CD14-positive monocyte (primary cell): ENCODE data around the gene SATB2. TPM values are rescaled to one million over a fixed set of nuclear protein-coding genes. Genes with fewer than 3 reads are reported as not detected.

Experiments used
- DNase-seq, 3 donors: peaks; one replicate each; pipeline ENCODE4 v3.0.0-alpha.2; 2011 to 2022
- H2AFZ ChIP-seq: 2 replicates; pipeline ENCODE4 v1.6.0; 2012; ENCODE audit warnings: mild to moderate bottlenecking, low read depth, low read length, inconsistent platforms; ENCODE audit not compliant: insufficient read depth, poor library complexity, severe bottlenecking
- H3K27ac ChIP-seq, 2 donors: 1 replicate in 1 of 2; 2 replicates in 1 of 2; pipeline ENCODE4 v1.5.1; 2012 to 2013; ENCODE audit warnings: low read length in 2 of 2, control low read depth in 1 of 2, inconsistent platforms in 1 of 2, low read depth in 1 of 2, mild to moderate bottlenecking in 1 of 2
- H3K27me3 ChIP-seq, 2 donors: one replicate each; pipeline versions ENCODE4 v1.6.0 to v1.6.1; 2011 to 2013; ENCODE audit warnings: low read length in 2 of 2; ENCODE audit not compliant: control insufficient read depth in 2 of 2, insufficient read depth in 2 of 2
- H3K36me3 ChIP-seq, 2 donors: replicated peaks in 1 of 2; 1 replicate in 1 of 2; 2 replicates in 1 of 2; pipeline versions ENCODE4 v1.5.1 to v1.6.1; 2012 to 2013; ENCODE audit warnings: low read length in 2 of 2, control low read depth in 1 of 2, inconsistent platforms in 1 of 2, mild to moderate bottlenecking in 1 of 2; ENCODE audit not compliant: insufficient read depth in 2 of 2, control insufficient read depth in 1 of 2
- H3K4me1 ChIP-seq, 2 donors: 1 replicate in 1 of 2; 2 replicates in 1 of 2; pipeline versions ENCODE4 v1.5.1 to v1.6.1; 2012 to 2013; ENCODE audit warnings: low read length in 2 of 2, control low read depth in 1 of 2, inconsistent platforms in 1 of 2, mild to moderate bottlenecking in 1 of 2, moderate library complexity in 1 of 2; ENCODE audit not compliant: insufficient read depth in 2 of 2, control insufficient read depth in 1 of 2
- H3K4me2 ChIP-seq: replicated peaks from 2 replicates; pipeline ENCODE3; 2012; ENCODE audit warnings: low read length, moderate library complexity, mild to moderate bottlenecking; ENCODE audit not compliant: poor library complexity, severe bottlenecking; ENCODE audit errors: extremely low read depth
- H3K4me3 ChIP-seq, 3 experiments: fragments of 200-600 bp in 1 of 3; sonication (generic) in 1 of 3; replicated peaks in 1 of 3; 1 replicate in 2 of 3; 2 replicates in 1 of 3; pipeline ENCODE4 v1.5.1; 2011 to 2013; ENCODE audit warnings: low read length in 3 of 3, mild to moderate bottlenecking in 3 of 3, control low read depth in 2 of 3, low read depth in 2 of 3, inconsistent platforms in 1 of 3, moderate library complexity in 1 of 3
- H3K79me2 ChIP-seq: 2 replicates; pipeline ENCODE4 v1.6.0; 2012; ENCODE audit warnings: mild to moderate bottlenecking, control low read depth, inconsistent platforms, low read length, moderate library complexity; ENCODE audit not compliant: insufficient read depth
- H3K9ac ChIP-seq: 2 replicates; pipeline ENCODE4 v1.6.0; 2017; ENCODE audit warnings: low read length, mild to moderate bottlenecking; ENCODE audit not compliant: insufficient read depth, poor library complexity, severe bottlenecking
- H3K9me3 ChIP-seq, 2 donors: replicated peaks in 1 of 2; 1 replicate in 1 of 2; 2 replicates in 1 of 2; pipeline versions ENCODE4 v1.5.1 to v1.6.1; 2012 to 2013; ENCODE audit warnings: low read length in 2 of 2, control low read depth in 1 of 2; ENCODE audit not compliant: control insufficient read depth in 1 of 2, insufficient read depth in 1 of 2
- H4K20me1 ChIP-seq: 2 replicates; pipeline ENCODE4 v1.6.0; 2012; ENCODE audit warnings: mild to moderate bottlenecking, low read length, control low read depth, moderate library complexity; ENCODE audit not compliant: insufficient read depth
- H3K27ac Mint-ChIP-seq, 7 donors: one replicate each; pipeline ENCODE4 v1.8.0; 2020; ENCODE audit warnings: mild to moderate bottlenecking in 7 of 7, mixed read lengths in 7 of 7, moderate library complexity in 6 of 7, inconsistent platforms in 2 of 7
- H3K27me3 Mint-ChIP-seq, 3 donors: one replicate each; pipeline ENCODE4 v1.8.0; 2021 to 2022; ENCODE audit warnings: low read depth in 3 of 3, mild to moderate bottlenecking in 3 of 3, mixed read lengths in 3 of 3, moderate library complexity in 3 of 3, inconsistent platforms in 1 of 3
- H3K36me3 Mint-ChIP-seq, 2 donors: one replicate each; pipeline ENCODE4 v1.8.0; 2020; ENCODE audit warnings: mixed read lengths in 2 of 2, inconsistent platforms in 1 of 2, mild to moderate bottlenecking in 1 of 2
- H3K4me1 Mint-ChIP-seq: one replicate; pipeline ENCODE4 v1.8.0; 2020; ENCODE audit warnings: mild to moderate bottlenecking, mixed read lengths
- H3K4me3 Mint-ChIP-seq, 2 donors: one replicate each; pipeline ENCODE4 v1.8.0; 2020; ENCODE audit warnings: mild to moderate bottlenecking in 2 of 2, mixed read lengths in 2 of 2, moderate library complexity in 1 of 2
- H3K9me3 Mint-ChIP-seq, 7 donors: one replicate each; pipeline ENCODE4 v1.8.0; 2020 to 2022; ENCODE audit warnings: mixed read lengths in 7 of 7, mild to moderate bottlenecking in 6 of 7, moderate library complexity in 6 of 7, inconsistent platforms in 2 of 7
- WGBS: methylation state at CpG from one replicate; pipeline ENCODE4 v1.1.5; 2013; ENCODE audit warnings: missing lambda C conversion rate; ENCODE audit not compliant: insufficient coverage; 5-methylcytosine and 5-hydroxymethylcytosine counted together
- intact Hi-C, 2 donors: fragments of 100-400 bp; cut with micrococcal nuclease; formaldehyde crosslinking; loops; one replicate each; pipeline versions ENCODE4 v1.15.0 to v1.15.1; 2023
- polyA plus RNA-seq, 3 donors: library from polyadenylated mRNA; depleted of rRNA in 1 of 3; unstranded in 2 of 3; stranded (reverse) in 1 of 3; fragments of 300-500 nt in 2 of 3; fragments of >200 nt in 1 of 3; fragmentation: Illumina TruSeq in 2 of 3; gene quantifications; 1 replicate in 2 of 3; 2 replicates in 1 of 3; pipeline ENCODE4 v1.2.3, GENCODE V29; 2012 to 2021
- TF ChIP-seq, protein P1 (sequence below): fragments of 200-600 bp; IDR thresholded peaks from one replicate; pipeline ENCODE4 v1.8.0; 2022; ENCODE audit warnings: antibody characterized with exemption, mild to moderate bottlenecking

The SATB2 gene
- polyA plus RNA-seq, 3 donors: 0.13 to 0.69 (median 0.14) TPM

DNA sequence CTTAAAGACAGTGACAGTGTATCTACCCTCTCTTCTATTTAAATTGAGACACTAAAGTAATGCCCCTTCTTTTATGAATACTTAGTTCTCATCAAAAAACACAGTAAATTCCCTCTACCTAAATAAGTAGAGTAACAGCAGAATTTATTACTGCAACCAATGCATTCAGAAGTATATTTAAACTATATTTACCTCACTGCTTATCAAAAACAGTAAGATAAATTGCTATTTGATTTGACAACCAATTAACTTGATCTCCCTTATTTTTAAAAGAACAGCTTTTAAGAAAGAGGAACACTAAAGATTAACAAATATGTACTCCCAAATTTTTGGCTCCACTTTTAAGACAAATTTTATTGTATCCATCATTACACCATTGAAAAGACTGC is 4.8 kb downstream of the SATB2 start:
- no peak for DNase-seq
- Mint-ChIP-seq H3K4me3 (peak overlapping the region in 1 of 2 donors; percentile 48), H3K27me3 (peaks cover 61 to 73% (median 67%) of the 10 kb centered on the region in 3 donors), H3K9me3 (peaks cover 0 to 26% (median 11%) of the 10 kb centered on the region in 7 donors), H3K4me1 (peaks cover 20% of the 10 kb centered on the region), H3K27ac (no peak overlapping the region), H3K36me3 (peaks cover 3 to 11% of the 10 kb centered on the region in 2 donors)
- intact Hi-C loops: no loop called here
- Histone ChIP-seq H3K79me2 (no peaks in the 10 kb centered on the region), H3K27me3 (peaks cover 78 to 94% of the 10 kb centered on the region in 2 donors), H3K36me3 (no peaks in the 10 kb centered on the region), H3K27ac (no peak overlapping the region), H3K9me3 (peaks cover 0 to 14% of the 10 kb centered on the region in 2 donors), H3K4me1 (peaks cover 23 to 24% of the 10 kb centered on the region in 2 donors), H3K4me3 (no peak overlapping the region), H2AFZ (no peak overlapping the region), H3K4me2 (no peak overlapping the region), H3K9ac (no peak overlapping the region), H4K20me1 (no peaks in the 10 kb centered on the region)
- TF ChIP-seq, protein P1, sequence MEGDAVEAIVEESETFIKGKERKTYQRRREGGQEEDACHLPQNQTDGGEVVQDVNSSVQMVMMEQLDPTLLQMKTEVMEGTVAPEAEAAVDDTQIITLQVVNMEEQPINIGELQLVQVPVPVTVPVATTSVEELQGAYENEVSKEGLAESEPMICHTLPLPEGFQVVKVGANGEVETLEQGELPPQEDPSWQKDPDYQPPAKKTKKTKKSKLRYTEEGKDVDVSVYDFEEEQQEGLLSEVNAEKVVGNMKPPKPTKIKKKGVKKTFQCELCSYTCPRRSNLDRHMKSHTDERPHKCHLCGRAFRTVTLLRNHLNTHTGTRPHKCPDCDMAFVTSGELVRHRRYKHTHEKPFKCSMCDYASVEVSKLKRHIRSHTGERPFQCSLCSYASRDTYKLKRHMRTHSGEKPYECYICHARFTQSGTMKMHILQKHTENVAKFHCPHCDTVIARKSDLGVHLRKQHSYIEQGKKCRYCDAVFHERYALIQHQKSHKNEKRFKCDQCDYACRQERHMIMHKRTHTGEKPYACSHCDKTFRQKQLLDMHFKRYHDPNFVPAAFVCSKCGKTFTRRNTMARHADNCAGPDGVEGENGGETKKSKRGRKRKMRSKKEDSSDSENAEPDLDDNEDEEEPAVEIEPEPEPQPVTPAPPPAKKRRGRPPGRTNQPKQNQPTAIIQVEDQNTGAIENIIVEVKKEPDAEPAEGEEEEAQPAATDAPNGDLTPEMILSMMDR: no peak

DNA sequence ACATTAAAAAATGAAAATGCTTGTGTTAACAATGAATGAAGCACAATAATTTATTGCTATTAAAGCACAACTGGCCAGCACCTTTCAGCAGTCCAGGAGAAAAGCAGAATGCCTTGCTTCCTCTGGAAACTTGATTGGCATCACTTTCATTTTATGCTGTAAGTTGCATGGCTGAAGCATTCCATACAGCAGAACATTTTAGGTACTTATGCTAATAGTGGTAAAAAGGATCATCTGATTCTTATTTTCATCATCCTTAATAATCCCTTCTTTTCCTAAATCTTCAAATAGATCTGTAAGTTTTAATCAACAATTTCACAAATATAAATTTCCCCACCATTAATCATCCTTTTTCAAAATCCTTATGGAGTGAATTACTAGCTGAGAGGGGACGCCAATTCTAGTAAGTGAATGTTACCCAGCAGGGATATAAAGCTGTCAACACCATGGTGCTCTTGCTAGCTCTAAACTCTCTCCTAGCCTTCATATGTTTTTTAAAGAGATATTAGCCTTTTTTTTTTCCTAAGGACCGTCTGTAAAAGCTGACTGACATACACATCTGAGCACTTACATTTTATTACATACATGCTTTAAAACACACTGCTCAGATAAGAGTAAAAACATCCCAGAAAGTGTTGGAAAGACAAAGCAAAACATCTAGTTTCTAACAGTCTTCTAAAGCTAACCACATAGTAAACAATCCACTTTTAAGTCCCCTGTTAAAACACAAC is 5.3 kb downstream of the SATB2 start:
- TF ChIP-seq, protein P1: no peak
- H3K4me1 Mint-ChIP-seq: peaks cover 17% of the 10 kb centered on the region
- peak overlapping the region in 1 of 2 donors; percentile 48 for H3K4me3 Mint-ChIP-seq
- H3K36me3 Mint-ChIP-seq: peaks cover 3 to 11% of the 10 kb centered on the region in 2 donors
- peaks cover 0 to 14% of the 10 kb centered on the region in 2 donors for H3K9me3 ChIP-seq
- no CpG with 5 or more reads among the region's 2 CpGs for WGBS
- H3K4me3 ChIP-seq: no peak overlapping the region
- DNase-seq: no peak
- no peaks in the 10 kb centered on the region for H3K36me3 ChIP-seq
- H4K20me1 ChIP-seq: no peaks in the 10 kb centered on the region
- H3K27ac Mint-ChIP-seq: no peak overlapping the region
- no peak overlapping the region for H3K27ac ChIP-seq
- H3K4me2 ChIP-seq: no peak overlapping the region
- H3K9ac ChIP-seq: no peak overlapping the region
- H3K27me3 ChIP-seq: peaks cover 74 to 89% of the 10 kb centered on the region in 2 donors
- H3K27me3 Mint-ChIP-seq: peaks cover 56 to 70% (median 61%) of the 10 kb centered on the region in 3 donors
- peaks cover 18 to 19% of the 10 kb centered on the region in 2 donors for H3K4me1 ChIP-seq
- H3K79me2 ChIP-seq: no peaks in the 10 kb centered on the region
- intact Hi-C loops: no loop called here
- H2AFZ ChIP-seq: no peak overlapping the region
- H3K9me3 Mint-ChIP-seq: peaks cover 0 to 21% (median 9%) of the 10 kb centered on the region in 7 donors
